ES-I3 (cell line): Measurements from ENCODE around the gene AGMO.

Experiments used
- H3K36me3 ChIP-seq: 2 replicates; pipeline ENCODE4 v1.6.1; 2013; ENCODE audit warnings: mild to moderate bottlenecking, low read length, control low read depth, moderate library complexity; ENCODE audit not compliant: insufficient read depth
- H3K4me1 ChIP-seq: 2 replicates; pipeline ENCODE4 v1.6.1; 2013; ENCODE audit warnings: mild to moderate bottlenecking, control low read depth, low read length; ENCODE audit not compliant: insufficient read depth
- H3K9ac ChIP-seq: 2 replicates; pipeline ENCODE4 v1.6.1; 2013; ENCODE audit warnings: low read depth, mild to moderate bottlenecking, low read length, moderate library complexity
- H3K9me3 ChIP-seq: 2 replicates; pipeline ENCODE4 v1.6.1; 2013; ENCODE audit warnings: mild to moderate bottlenecking, low read length, moderate library complexity; ENCODE audit not compliant: control insufficient read depth, insufficient read depth

AGMO gene

DNA sequence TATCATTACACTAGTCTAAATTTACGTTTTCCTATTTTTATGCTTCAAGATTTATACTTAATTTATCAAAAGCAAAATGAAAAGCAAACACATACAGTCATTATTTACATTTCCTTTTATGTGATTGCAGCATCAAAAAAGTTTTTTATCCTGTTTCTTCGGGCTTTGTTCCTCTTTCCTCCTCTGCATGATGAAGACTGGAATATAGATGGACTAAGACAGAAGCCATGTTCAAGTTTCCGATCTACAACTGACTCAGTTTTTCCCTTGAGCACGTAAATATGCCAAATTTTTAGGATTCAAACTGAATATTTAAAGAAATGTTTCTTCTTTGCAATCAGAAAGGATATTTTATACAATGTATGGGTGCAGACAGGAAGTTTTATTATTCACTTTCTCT lies 385.7 kb downstream of the AGMO start:
- Histone ChIP-seq H3K9ac (no peak overlapping the region), H3K36me3 (no peaks in the 10 kb centered on the region), H3K9me3 (no peaks in the 10 kb centered on the region; the same call in 1 of the 2 replicates), H3K4me1 (no peaks in the 10 kb centered on the region)

DNA sequence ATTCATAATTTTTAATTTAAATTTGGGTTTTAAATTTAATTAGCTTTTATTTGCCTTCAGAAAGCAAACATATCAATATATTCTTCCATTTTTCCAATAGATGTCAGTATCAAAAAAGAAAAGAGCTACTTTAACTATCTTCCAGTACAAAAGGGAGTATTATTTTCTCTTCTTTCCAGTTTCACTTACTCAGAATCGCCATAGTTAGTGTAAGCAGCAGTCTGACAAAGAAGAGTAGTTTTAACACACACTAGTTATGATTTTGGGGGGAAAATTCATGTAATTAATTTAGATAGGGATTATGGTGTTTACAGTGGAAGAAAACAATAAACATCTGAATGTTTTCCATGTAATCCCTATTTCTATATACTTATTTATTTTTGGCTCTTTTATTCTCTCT lies 386.7 kb downstream of the AGMO start:
- H3K4me1 ChIP-seq, result no peaks in the 10 kb centered on the region
- H3K36me3 ChIP-seq, result no peaks in the 10 kb centered on the region
- no peaks in the 10 kb centered on the region; the same call in 1 of the 2 replicates for H3K9me3 ChIP-seq
- H3K9ac ChIP-seq, result no peak overlapping the region

DNA sequence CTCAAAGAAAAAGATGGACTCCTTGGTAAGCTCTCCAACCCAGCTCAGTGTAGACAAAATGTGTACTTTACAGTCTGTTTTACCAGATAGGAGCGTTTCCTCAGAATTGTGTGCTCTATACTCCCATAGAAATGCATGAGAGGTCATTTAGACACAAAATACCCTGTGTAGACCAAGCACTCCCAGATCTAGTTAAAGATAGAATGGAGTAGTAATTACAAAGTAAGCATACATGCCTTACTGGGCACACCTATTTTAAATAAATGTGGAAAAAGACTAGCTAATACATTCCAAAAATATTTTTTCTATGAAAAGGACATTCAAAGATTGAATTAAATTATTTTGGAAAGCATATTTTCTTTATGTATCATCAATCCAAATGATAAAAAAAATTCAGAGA lies 387.3 kb downstream of the AGMO start:
- Histone ChIP-seq H3K9me3 (no peaks in the 10 kb centered on the region; the same call in 1 of the 2 replicates), H3K36me3 (no peaks in the 10 kb centered on the region), H3K4me1 (no peaks in the 10 kb centered on the region), H3K9ac (no peak overlapping the region)

DNA sequence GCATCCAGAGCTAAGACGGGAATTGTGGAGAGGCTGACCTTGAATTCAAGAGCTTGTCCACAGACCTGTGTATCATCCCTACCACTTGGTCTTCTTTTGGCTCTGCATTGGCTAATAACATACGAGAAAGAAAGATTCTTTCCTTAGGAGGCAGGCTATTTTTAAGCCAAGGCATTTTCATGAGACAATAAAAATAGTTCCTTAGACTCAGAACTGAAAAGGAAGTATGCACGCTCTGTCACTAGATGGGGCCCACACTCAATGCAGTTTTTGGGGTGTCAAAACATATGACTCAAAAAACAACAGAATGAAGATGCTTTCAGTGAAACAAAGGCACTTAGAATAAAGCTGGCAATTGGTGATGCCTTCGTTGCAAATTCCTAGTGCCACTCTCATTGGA lies 393.3 kb downstream of the AGMO start:
- no peaks in the 10 kb centered on the region for H3K9me3 ChIP-seq
- H3K4me1 ChIP-seq, result no peaks in the 10 kb centered on the region
- no peak overlapping the region for H3K9ac ChIP-seq

DNA sequence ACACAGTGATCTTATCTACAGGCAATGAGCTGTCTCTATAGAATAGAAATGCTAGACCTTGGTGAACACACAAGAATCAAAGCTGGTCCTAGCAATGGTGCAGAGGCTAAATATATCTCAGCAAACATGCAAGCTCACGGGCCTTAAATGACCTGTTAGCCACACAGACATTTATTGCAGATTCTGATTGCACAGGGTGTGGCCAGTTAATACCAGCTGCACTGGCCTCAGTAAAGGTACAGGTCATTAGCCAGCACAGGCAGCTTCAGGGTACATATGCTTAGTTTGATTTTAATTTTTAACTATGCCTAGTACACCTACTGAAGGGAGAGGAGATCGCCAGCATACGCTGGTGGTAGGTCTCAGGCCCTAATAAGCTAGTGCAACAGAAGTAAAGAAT lies 393.9 kb downstream of the AGMO start:
- H3K36me3 ChIP-seq, result no peaks in the 10 kb centered on the region
- no peaks in the 10 kb centered on the region for H3K9me3 ChIP-seq
- no peak overlapping the region for H3K9ac ChIP-seq
- no peaks in the 10 kb centered on the region for H3K4me1 ChIP-seq

More for the DNA sequence above, 393.3 kb downstream of the AGMO start:
- H3K36me3 ChIP-seq, result no peaks in the 10 kb centered on the region

DNA sequence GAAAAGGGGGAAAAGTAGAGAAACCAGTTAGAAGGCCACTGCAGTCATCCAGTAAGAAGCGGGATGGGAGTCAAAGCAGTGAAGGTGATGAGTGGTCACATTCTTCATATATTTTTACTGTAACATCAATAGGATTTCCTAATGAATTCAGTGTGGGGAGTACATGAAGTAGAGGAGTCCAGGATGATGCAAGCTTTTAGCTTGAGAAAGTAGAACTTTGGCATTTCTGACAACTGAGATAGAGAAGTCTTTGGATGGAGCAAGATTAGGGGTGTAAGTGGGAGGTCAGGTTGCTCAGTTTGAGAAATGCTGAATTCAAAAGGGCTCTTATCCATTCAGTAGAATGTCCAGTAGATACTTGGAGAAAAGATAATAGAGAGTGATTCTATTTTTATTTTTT lies 395.2 kb downstream of the AGMO start:
- no peaks in the 10 kb centered on the region for H3K4me1 ChIP-seq
- H3K9ac ChIP-seq, result no peak overlapping the region
- H3K36me3 ChIP-seq, result no peaks in the 10 kb centered on the region
- H3K9me3 ChIP-seq, result no peaks in the 10 kb centered on the region

DNA sequence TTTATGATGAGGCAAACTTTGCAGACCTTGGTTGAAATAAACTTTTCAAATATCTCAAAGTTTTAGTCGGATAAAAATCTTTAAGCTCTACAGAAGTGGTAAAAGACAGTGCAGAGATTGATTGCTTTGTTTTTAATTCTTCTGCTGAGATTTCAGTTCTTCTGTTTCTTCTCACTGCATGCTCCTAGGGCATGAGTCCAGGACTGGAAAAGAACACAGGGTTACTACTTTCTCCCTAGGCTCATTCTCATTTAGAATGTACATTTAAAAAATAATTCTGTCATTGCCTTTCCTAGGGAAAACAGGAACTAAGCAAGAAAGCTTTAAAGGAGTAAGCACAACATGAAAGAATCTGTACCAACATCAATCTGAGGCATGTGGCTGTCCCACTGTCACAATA lies 402.6 kb downstream of the AGMO start:
- peaks cover 5% of the 10 kb centered on the region; the same call in 1 of the 2 replicates for H3K4me1 ChIP-seq
- no peak overlapping the region for H3K9ac ChIP-seq
- H3K9me3 ChIP-seq, result no peaks in the 10 kb centered on the region
- H3K36me3 ChIP-seq, result no peaks in the 10 kb centered on the region

DNA sequence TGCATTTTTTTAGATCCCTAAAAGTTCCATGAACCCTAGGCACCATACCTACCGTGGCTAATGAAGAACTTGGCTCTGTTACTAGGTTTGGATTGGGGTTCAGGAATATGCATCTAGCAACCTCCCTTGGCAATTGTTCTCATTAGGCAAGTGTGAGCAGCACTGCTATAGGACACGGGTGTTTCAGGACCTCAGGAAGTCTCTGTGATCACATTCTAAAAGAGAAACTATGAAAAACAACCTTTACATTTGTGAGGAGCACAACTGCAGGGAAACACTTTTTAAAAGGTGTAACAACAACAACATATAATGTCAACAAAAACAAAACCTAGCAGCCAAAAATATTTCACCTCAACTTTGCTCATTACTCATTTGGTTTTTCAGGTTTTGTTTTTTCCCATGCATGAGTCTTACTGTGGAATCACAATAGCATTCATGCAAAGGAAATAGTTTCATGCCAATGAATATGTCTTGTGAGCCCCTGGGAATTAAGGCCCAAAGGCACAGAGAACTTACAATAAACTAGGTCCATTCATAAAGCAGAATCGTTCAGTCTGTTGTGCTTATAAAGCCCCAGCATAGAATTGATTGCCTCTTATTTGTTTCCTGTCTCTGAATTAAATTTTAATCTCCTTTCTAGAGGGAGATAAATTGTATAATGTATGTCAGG lies 403.5 kb downstream of the AGMO start:
- Histone ChIP-seq H3K9me3 (no peaks in the 10 kb centered on the region), H3K36me3 (no peaks in the 10 kb centered on the region), H3K4me1 (peaks cover 5% of the 10 kb centered on the region; the same call in 1 of the 2 replicates), H3K9ac (no peak overlapping the region)
